Measurements from ENCODE around the gene PARG. TPM values are rescaled to one million over a fixed set of nuclear protein-coding genes. Genes with fewer than 3 reads are reported as not detected.
"Not testable (repeated sequence)": the region's sequence is repeated elsewhere in the genome, so short reads cannot be mapped to it uniquely, and the experiment has no call there.

PARG gene
- 10 to 100 TPM; 29.9 to 31.6 TPM for total RNA-seq

- peak within 1 kb of the TSS; percentile 99 for H3K4me3 Mint-ChIP-seq
- DNase-seq = peak; percentile 85
- H3K27me3 Mint-ChIP-seq, H3K9me3 Mint-ChIP-seq: not testable (repeated sequence)
- peaks cover 15% of the 10 kb centered on the region for H3K4me1 Mint-ChIP-seq
- H3K36me3 Mint-ChIP-seq = peaks cover 11% of the 10 kb centered on the region
- peak within 1 kb of the TSS; percentile 94 for H3K27ac Mint-ChIP-seq
These were observed at the start of gene PARG, which contains the start of gene TIMM23B for GRCh38 chr10:49941447-49942338. Gene PARG (minus strand): TSS chr10:49942027. CDS start chr10:49941725, 302 bp downstream. Gene TIMM23B (plus strand): TSS chr10:49942053. CDS start chr10:49942195, 142 bp downstream.

- DNase-seq, H3K4me1 Mint-ChIP-seq, H3K9me3 Mint-ChIP-seq, H3K27me3 Mint-ChIP-seq, H3K36me3 Mint-ChIP-seq, H3K4me3 Mint-ChIP-seq, H3K27ac Mint-ChIP-seq: not testable (repeated sequence)
These were observed 46.5 kb upstream of the PARG start, which contains the start of gene AGAP6 for GRCh38 chr10:49988376-49988775. Gene AGAP6 (plus strand): TSS chr10:49988406. CDS start chr10:49988716, 310 bp downstream.

GRCh38 chr10:49987207-49987606 is 45.4 kb upstream of the PARG start:
- not testable (repeated sequence) for DNase-seq, H3K4me1 Mint-ChIP-seq, H3K4me3 Mint-ChIP-seq, H3K9me3 Mint-ChIP-seq, H3K27me3 Mint-ChIP-seq, H3K36me3 Mint-ChIP-seq, H3K27ac Mint-ChIP-seq

GRCh38 chr10:49977756-49978155 is 35.9 kb upstream of the PARG start:
- H3K4me1 Mint-ChIP-seq, H3K36me3 Mint-ChIP-seq, H3K4me3 Mint-ChIP-seq, H3K9me3 Mint-ChIP-seq, H3K27me3 Mint-ChIP-seq, DNase-seq, H3K27ac Mint-ChIP-seq: not testable (repeated sequence)

- H3K27me3 Mint-ChIP-seq, H3K36me3 Mint-ChIP-seq, H3K9me3 Mint-ChIP-seq, H3K27ac Mint-ChIP-seq, H3K4me1 Mint-ChIP-seq, H3K4me3 Mint-ChIP-seq, DNase-seq: not testable (repeated sequence)
These were observed 30.3 kb upstream of the PARG start for GRCh38 chr10:49972094-49972493.

GRCh38 chr10:49971466-49971865 is 29.6 kb upstream of the PARG start:
- H3K4me3 Mint-ChIP-seq, H3K36me3 Mint-ChIP-seq, H3K4me1 Mint-ChIP-seq, H3K27me3 Mint-ChIP-seq, H3K27ac Mint-ChIP-seq, H3K9me3 Mint-ChIP-seq, DNase-seq: not testable (repeated sequence)

GRCh38 chr10:49970331-49970857 is 28.6 kb upstream of the PARG start:
- H3K4me3 Mint-ChIP-seq, H3K4me1 Mint-ChIP-seq: not testable (repeated sequence)
- H3K36me3 Mint-ChIP-seq = peaks cover 10% of the 10 kb centered on the region

GRCh38 chr10:49953122-49953521 is 11.3 kb upstream of the PARG start:
- H3K4me3 Mint-ChIP-seq, H3K27ac Mint-ChIP-seq, H3K9me3 Mint-ChIP-seq, DNase-seq, H3K27me3 Mint-ChIP-seq, H3K36me3 Mint-ChIP-seq, H3K4me1 Mint-ChIP-seq: not testable (repeated sequence)

More at GRCh38 chr10:49970331-49970857, 28.6 kb upstream of the PARG start:
- not testable (repeated sequence) for H3K27ac Mint-ChIP-seq, H3K9me3 Mint-ChIP-seq, DNase-seq, H3K27me3 Mint-ChIP-seq

GRCh38 chr10:49952006-49952405 is 10.2 kb upstream of the PARG start:
- H3K4me1 Mint-ChIP-seq, H3K36me3 Mint-ChIP-seq, H3K9me3 Mint-ChIP-seq, H3K4me3 Mint-ChIP-seq, H3K27ac Mint-ChIP-seq, H3K27me3 Mint-ChIP-seq, DNase-seq: not testable (repeated sequence)

GRCh38 chr10:49948737-49949136 is 6.9 kb upstream of the PARG start:
- not testable (repeated sequence) for H3K9me3 Mint-ChIP-seq, H3K27ac Mint-ChIP-seq, H3K4me1 Mint-ChIP-seq, H3K4me3 Mint-ChIP-seq, DNase-seq, H3K27me3 Mint-ChIP-seq
- H3K36me3 Mint-ChIP-seq = peaks cover 15% of the 10 kb centered on the region

- Mint-ChIP-seq H3K36me3 (peaks cover 18% of the 10 kb centered on the region), H3K4me1 (peaks cover 10% of the 10 kb centered on the region)
- not testable (repeated sequence) for H3K4me3 Mint-ChIP-seq, H3K9me3 Mint-ChIP-seq, H3K27ac Mint-ChIP-seq, H3K27me3 Mint-ChIP-seq, DNase-seq
These were observed 6.3 kb upstream of the PARG start for GRCh38 chr10:49948142-49948541.

GRCh38 chr10:49943607-49944006 is 1.8 kb upstream of the PARG start:
- H3K4me1 Mint-ChIP-seq = peaks cover 11% of the 10 kb centered on the region
- H3K27ac Mint-ChIP-seq, H3K27me3 Mint-ChIP-seq, DNase-seq, H3K9me3 Mint-ChIP-seq: not testable (repeated sequence)
- peaks cover 19% of the 10 kb centered on the region for H3K36me3 Mint-ChIP-seq
- H3K4me3 Mint-ChIP-seq = peak overlapping the region; percentile 41

GRCh38 chr10:49942339-49942705 is 495 bp upstream of the PARG start:
- H3K36me3 Mint-ChIP-seq = peaks cover 15% of the 10 kb centered on the region
- H3K27ac Mint-ChIP-seq = peak overlapping the region; percentile 94
- peak overlapping the region; percentile 99 for H3K4me3 Mint-ChIP-seq
- H3K27me3 Mint-ChIP-seq, DNase-seq, H3K9me3 Mint-ChIP-seq: not testable (repeated sequence)
- peaks cover 15% of the 10 kb centered on the region for H3K4me1 Mint-ChIP-seq

- H3K27me3 Mint-ChIP-seq, H3K4me3 Mint-ChIP-seq, H3K36me3 Mint-ChIP-seq, H3K4me1 Mint-ChIP-seq, H3K9me3 Mint-ChIP-seq, H3K27ac Mint-ChIP-seq, DNase-seq: not testable (repeated sequence)
These were observed 9.7 kb downstream of the PARG start for GRCh38 chr10:49931959-49932728.

- H3K4me1 Mint-ChIP-seq, H3K27ac Mint-ChIP-seq, DNase-seq, H3K9me3 Mint-ChIP-seq, H3K27me3 Mint-ChIP-seq, H3K4me3 Mint-ChIP-seq, H3K36me3 Mint-ChIP-seq: not testable (repeated sequence)
These were observed 10.6 kb downstream of the PARG start for GRCh38 chr10:49931276-49931675.

All from activated naive CD8-positive, alpha-beta T cell treated with anti-CD3 and anti-CD28 coated beads for 36 hours (primary cell).